ENCODE results near the gene CTDSPL. TPM values are rescaled to one million over a fixed set of nuclear protein-coding genes. Genes with fewer than 3 reads are reported as not detected.
A peak's percentile ranks its signal among the peaks of the same experiment; 100 is the strongest.

The CTDSPL gene
- polyA plus RNA-seq, 1 of the 3 experiments (the other 2 are of a cell fraction) = 22.1 TPM

GRCh38 chr3:37855363-37855970, 6.2 kb upstream of the CTDSPL start (continued):
- TF ChIP-seq CTCF (IDR thresholded peaks at IDR 0.05) = peak; percentile 94
- peak; percentile 98 for TF ChIP-seq SMC3 (IDR thresholded peaks at IDR 0.05; ENCODE audit: low read depth, low read length)
- TF ChIP-seq EP300 (IDR thresholded peaks at IDR 0.05; ENCODE audit: borderline replicate concordance in 1 of 2, low read depth in 1 of 2, low read length in 1 of 2) = no peak
- TF ChIP-seq TEAD4 (IDR thresholded peaks at IDR 0.05; ENCODE audit: borderline replicate concordance, insufficient read depth) = no peak

- no peak overlapping the region for H3K4me2 ChIP-seq
- TF ChIP-seq CTCF (IDR thresholded peaks at IDR 0.05) (no peak), EP300 (IDR thresholded peaks at IDR 0.05; ENCODE audit: borderline replicate concordance in 1 of 2, low read depth in 1 of 2, low read length in 1 of 2) (no peak), ZBTB33 (IDR thresholded peaks at IDR 0.05; ENCODE audit: borderline replicate concordance, low read depth) (no peak), GATA2 (CRISPR knock-in tag; IDR thresholded peaks at IDR 0.05) (no peak), PBX3 (IDR thresholded peaks at IDR 0.05) (no peak), SMC3 (IDR thresholded peaks at IDR 0.05; ENCODE audit: low read depth, low read length) (no peak), REST (IDR thresholded peaks at IDR 0.05; ENCODE audit: low read depth, low read length) (no peak), TAF1 (IDR thresholded peaks at IDR 0.05; ENCODE audit: borderline replicate concordance, low read depth, low read length) (no peak), TCF12 (IDR thresholded peaks at IDR 0.05) (no peak), SIN3A (IDR thresholded peaks at IDR 0.05; ENCODE audit: borderline replicate concordance, low read depth, low read length) (no peak), FOXM1 (IDR thresholded peaks at IDR 0.05; ENCODE audit: low read depth) (no peak), EZH2phosphoT487 (IDR thresholded peaks at IDR 0.05; ENCODE audit: borderline replicate concordance, low read depth) (no peak)
- 82% methylated on average over 2 of the region's 2 CpGs for WGBS (ENCODE audit: low lambda C conversion rate)
- no peaks in the 10 kb centered on the region for H3K27me3 ChIP-seq (ENCODE audit: insufficient read depth)
- H2AFZ ChIP-seq (ENCODE audit: low read depth) = no peak overlapping the region
- H3K36me3 ChIP-seq (replicated peaks in 1 of 2; ENCODE audit: control insufficient read depth in 1 of 2, insufficient read depth in 2 of 2, low read length in 1 of 2) = no peaks in the 10 kb centered on the region
- H3K9me3 ChIP-seq = no peaks in the 10 kb centered on the region
- no peak overlapping the region for H3K27ac ChIP-seq (ENCODE audit: low read depth in 2 of 2, low read length in 1 of 2)
- DNase-seq = no peak
- CTCF ChIA-PET = interaction anchor here (0.7 to 4.6 kb wide), 19 partner anchors 8 to 409 kb away, joined by 3 to 77 read pairs (median 7); no protein-coding TSS in a partner anchor
- H3K4me1 ChIP-seq (ENCODE audit: control insufficient read depth in 1 of 2, insufficient read depth in 2 of 2, low read depth in 1 of 2, low read length in 1 of 2) = peaks cover 6 to 15% of the 10 kb centered on the region in 2 experiments; a peak in 3 of 4 replicates
- H3K4me3 ChIP-seq (ENCODE audit: low read depth in 2 of 2, low read length in 1 of 2) = no peak overlapping the region
- no peaks in the 10 kb centered on the region for H4K20me1 ChIP-seq (ENCODE audit: insufficient read depth)
- H3K9ac ChIP-seq = no peak overlapping the region
- H3K79me2 ChIP-seq (ENCODE audit: insufficient read depth) = peaks cover 22% of the 10 kb centered on the region; the same call in 1 of the 2 replicates
- H3F3A ChIP-seq (replicated peaks; ENCODE audit: insufficient read depth) = peaks cover 3% of the 10 kb centered on the region
- H3K9me2 ChIP-seq = no peaks in the 10 kb centered on the region
- POLR2A ChIA-PET = interaction anchor here (0.7 kb wide), 1 partner anchor 118 kb away, joined by 3 read pairs; no protein-coding TSS in a partner anchor
These were observed 5.3 kb upstream of the CTDSPL start for GRCh38 chr3:37856381-37856780.

All from SK-N-SH (cell line).